ENCODE results near the gene C19orf12.

Gene C19orf12

GRCh38 chr19:29683009-29683408 lies 32.1 kb downstream of the C19orf12 start:
- in situ Hi-C loops (cut with MboI; ENCODE audit: low pct_unique_long_range_greater_than_20kb, low sequenced_read_pairs, unreplicated experiment), result no loop called here
- TF ChIP-seq CTCF (IDR thresholded peaks at IDR 0.05; ENCODE audit: extremely low read depth, insufficient read depth, missing control alignments), result no peak
- DNase-seq (ENCODE audit: low spot score), result no peak

GRCh38 chr19:29682236-29682895 lies 32.7 kb downstream of the C19orf12 start:
- in situ Hi-C loops (cut with MboI; ENCODE audit: low pct_unique_long_range_greater_than_20kb, low sequenced_read_pairs, unreplicated experiment), result no loop called here
- TF ChIP-seq CTCF (IDR thresholded peaks at IDR 0.05; ENCODE audit: extremely low read depth, insufficient read depth, missing control alignments), result no peak
- no peak for DNase-seq (ENCODE audit: low spot score)

GRCh38 chr19:29681422-29682235 lies 33.4 kb downstream of the C19orf12 start:
- in situ Hi-C loops (cut with MboI; ENCODE audit: low pct_unique_long_range_greater_than_20kb, low sequenced_read_pairs, unreplicated experiment), result no loop called here
- no peak for TF ChIP-seq CTCF (IDR thresholded peaks at IDR 0.05; ENCODE audit: extremely low read depth, insufficient read depth, missing control alignments)
- DNase-seq (ENCODE audit: low spot score), result no peak

- in situ Hi-C loops (cut with MboI; ENCODE audit: low pct_unique_long_range_greater_than_20kb, low sequenced_read_pairs, unreplicated experiment), result no loop called here
- no peak for TF ChIP-seq CTCF (IDR thresholded peaks at IDR 0.05; ENCODE audit: extremely low read depth, insufficient read depth, missing control alignments)
Observed at GRCh38 chr19:29680937-29681336, 34.1 kb downstream of the C19orf12 start.

GRCh38 chr19:29680447-29680846 lies 34.6 kb downstream of the C19orf12 start:
- DNase-seq (ENCODE audit: low spot score), result no peak
- in situ Hi-C loops (cut with MboI; ENCODE audit: low pct_unique_long_range_greater_than_20kb, low sequenced_read_pairs, unreplicated experiment), result no loop called here
- no peak for TF ChIP-seq CTCF (IDR thresholded peaks at IDR 0.05; ENCODE audit: extremely low read depth, insufficient read depth, missing control alignments)

More at GRCh38 chr19:29680937-29681336, 34.1 kb downstream of the C19orf12 start:
- DNase-seq (ENCODE audit: low spot score), result no peak

- in situ Hi-C loops (cut with MboI; ENCODE audit: low pct_unique_long_range_greater_than_20kb, low sequenced_read_pairs, unreplicated experiment), result no loop called here
- no peak for TF ChIP-seq CTCF (IDR thresholded peaks at IDR 0.05; ENCODE audit: extremely low read depth, insufficient read depth, missing control alignments)
- DNase-seq (ENCODE audit: low spot score), result no peak
Observed at GRCh38 chr19:29679598-29680210, 35.4 kb downstream of the C19orf12 start.
